PFSK-1 (cell line): ENCODE data around the gene ARSK.

Experiments used
- FOXP2 ChIP-seq: optimal IDR thresholded peaks from 2 replicates; pipeline ENCODE3; 2011; ENCODE audit warnings: borderline replicate concordance, control low read depth, inconsistent platforms; ENCODE audit not compliant: insufficient read depth; ENCODE audit errors: extremely low read length, extremely low read depth
- POLR2AphosphoS5 ChIP-seq: IDR thresholded peaks from 2 replicates; pipeline ENCODE4 v1.6.1; 2012; ENCODE audit warnings: low read depth, mild to moderate bottlenecking, control low read depth, low read length, moderate library complexity
- SIN3A ChIP-seq: IDR thresholded peaks from 2 replicates; pipeline ENCODE4 v1.6.1; 2012; ENCODE audit warnings: mild to moderate bottlenecking, low read length, moderate library complexity, borderline replicate concordance; ENCODE audit not compliant: insufficient read depth
- TAF1 ChIP-seq: IDR thresholded peaks from 2 replicates; pipeline ENCODE4 v1.6.1; 2012; ENCODE audit warnings: low read length, control low read depth, borderline replicate concordance; ENCODE audit not compliant: insufficient read depth
- TF ChIP-seq, protein P1 (sequence below), 2 experiments: IDR thresholded peaks; 2 replicates each; pipeline versions ENCODE4 v1.6.1 to v1.8.0; 2011 to 2012; ENCODE audit warnings: low read depth in 2 of 2, low read length in 2 of 2, control low read depth in 1 of 2, inconsistent platforms in 1 of 2, mild to moderate bottlenecking in 1 of 2, moderate library complexity in 1 of 2; ENCODE audit not compliant: insufficient read depth in 1 of 2

Gene ARSK

DNA sequence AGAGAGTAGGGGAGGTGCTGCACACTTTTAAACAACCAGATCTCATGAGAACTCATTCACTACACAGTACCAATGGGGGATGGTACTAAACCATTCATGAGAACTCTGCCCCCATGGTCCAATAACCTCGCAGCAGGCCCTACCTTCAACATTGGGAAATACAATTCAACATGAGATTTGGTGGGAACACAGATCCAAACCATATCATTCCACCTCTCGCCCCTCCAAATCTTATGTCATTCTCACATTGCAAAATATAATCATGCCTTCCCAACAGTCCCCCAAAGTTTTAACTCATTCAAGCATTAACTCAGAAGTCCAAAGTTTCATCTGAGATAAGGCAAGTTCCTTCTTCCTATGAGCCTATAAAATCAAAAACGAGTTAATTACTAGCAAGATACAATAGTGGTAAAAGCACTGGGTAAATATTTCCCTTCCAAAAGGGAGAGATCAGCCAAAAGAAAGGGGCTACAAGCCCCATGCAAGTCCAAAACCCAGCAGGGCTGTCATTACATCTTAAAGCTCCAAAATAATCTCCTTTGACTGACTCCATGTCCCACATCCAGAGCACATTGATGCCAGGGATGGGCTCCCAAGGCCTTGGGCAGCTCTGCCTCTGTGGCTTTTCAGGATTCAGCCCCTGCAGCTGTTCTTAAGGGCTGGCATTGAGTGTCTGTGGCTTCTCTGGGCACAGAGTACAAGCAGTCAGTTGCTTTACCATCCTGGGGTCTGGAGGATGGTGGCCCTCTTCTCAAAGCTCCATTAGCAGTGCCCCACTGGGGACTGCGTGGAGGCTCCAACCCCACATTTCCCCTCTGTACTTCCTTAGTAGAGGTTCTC lies 73.3 kb downstream of the ARSK start:
- TF ChIP-seq SIN3A (no peak), POLR2AphosphoS5 (no peak), FOXP2 (no peak), TAF1 (no peak)
- TF ChIP-seq, protein P1, sequence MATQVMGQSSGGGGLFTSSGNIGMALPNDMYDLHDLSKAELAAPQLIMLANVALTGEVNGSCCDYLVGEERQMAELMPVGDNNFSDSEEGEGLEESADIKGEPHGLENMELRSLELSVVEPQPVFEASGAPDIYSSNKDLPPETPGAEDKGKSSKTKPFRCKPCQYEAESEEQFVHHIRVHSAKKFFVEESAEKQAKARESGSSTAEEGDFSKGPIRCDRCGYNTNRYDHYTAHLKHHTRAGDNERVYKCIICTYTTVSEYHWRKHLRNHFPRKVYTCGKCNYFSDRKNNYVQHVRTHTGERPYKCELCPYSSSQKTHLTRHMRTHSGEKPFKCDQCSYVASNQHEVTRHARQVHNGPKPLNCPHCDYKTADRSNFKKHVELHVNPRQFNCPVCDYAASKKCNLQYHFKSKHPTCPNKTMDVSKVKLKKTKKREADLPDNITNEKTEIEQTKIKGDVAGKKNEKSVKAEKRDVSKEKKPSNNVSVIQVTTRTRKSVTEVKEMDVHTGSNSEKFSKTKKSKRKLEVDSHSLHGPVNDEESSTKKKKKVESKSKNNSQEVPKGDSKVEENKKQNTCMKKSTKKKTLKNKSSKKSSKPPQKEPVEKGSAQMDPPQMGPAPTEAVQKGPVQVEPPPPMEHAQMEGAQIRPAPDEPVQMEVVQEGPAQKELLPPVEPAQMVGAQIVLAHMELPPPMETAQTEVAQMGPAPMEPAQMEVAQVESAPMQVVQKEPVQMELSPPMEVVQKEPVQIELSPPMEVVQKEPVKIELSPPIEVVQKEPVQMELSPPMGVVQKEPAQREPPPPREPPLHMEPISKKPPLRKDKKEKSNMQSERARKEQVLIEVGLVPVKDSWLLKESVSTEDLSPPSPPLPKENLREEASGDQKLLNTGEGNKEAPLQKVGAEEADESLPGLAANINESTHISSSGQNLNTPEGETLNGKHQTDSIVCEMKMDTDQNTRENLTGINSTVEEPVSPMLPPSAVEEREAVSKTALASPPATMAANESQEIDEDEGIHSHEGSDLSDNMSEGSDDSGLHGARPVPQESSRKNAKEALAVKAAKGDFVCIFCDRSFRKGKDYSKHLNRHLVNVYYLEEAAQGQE (IDR thresholded peaks at IDR 0.05; ENCODE audit: insufficient read depth in 1 of 2, low read depth in 2 of 2, low read length in 2 of 2) = no peak

DNA sequence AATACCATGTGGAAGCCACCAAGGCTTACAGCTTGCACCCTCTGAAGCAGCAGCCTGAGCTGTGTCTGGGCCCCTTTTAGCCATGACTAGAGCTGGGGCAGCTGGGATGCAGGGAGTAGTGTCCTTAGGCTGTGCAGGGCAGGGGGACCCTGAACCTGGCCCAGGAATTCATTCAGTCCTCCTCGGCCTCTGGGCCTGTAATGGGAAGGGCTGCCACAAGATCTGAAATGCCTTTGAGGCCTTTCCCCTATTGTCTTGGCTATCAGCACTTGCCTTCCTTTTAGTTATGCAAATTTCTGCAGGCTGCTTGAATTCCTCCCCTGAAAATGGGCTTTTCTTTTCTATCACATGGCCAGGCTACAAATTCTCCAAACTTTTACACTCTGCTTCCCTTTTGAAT lies 74.0 kb downstream of the ARSK start:
- TF ChIP-seq SIN3A (no peak), FOXP2 (no peak), POLR2AphosphoS5 (no peak), TAF1 (no peak)
- TF ChIP-seq, protein P1 (IDR thresholded peaks at IDR 0.05; ENCODE audit: insufficient read depth in 1 of 2, low read depth in 2 of 2, low read length in 2 of 2) = no peak

DNA sequence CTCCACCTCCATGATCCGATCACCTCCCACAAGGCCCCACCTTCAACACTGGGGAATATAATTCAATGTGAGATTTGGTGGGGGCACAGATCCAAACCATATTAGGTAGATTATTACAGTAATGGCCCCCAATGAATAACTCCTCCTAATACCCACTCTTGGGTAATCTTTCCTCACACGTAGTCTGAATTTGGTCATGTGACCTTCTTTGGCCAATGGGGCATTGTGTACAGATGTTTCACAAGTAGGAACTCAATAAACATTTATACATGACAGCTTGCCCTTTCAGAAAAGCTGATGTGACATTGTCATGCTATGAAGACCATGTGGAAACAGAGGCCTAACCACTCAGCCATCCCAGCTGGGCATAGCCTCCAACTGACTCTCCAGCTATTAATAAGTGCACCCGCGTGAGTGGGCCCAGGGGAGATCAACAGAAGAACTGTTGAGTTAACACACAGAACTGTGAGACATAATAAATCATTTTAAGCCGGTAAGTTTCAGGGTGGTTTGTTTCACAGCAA lies 75.6 kb downstream of the ARSK start:
- no peak for TF ChIP-seq POLR2AphosphoS5
- TF ChIP-seq TAF1 = no peak
- no peak for TF ChIP-seq FOXP2
- no peak for TF ChIP-seq SIN3A
- TF ChIP-seq, protein P1 (IDR thresholded peaks at IDR 0.05; ENCODE audit: insufficient read depth in 1 of 2, low read depth in 2 of 2, low read length in 2 of 2) = no peak

DNA sequence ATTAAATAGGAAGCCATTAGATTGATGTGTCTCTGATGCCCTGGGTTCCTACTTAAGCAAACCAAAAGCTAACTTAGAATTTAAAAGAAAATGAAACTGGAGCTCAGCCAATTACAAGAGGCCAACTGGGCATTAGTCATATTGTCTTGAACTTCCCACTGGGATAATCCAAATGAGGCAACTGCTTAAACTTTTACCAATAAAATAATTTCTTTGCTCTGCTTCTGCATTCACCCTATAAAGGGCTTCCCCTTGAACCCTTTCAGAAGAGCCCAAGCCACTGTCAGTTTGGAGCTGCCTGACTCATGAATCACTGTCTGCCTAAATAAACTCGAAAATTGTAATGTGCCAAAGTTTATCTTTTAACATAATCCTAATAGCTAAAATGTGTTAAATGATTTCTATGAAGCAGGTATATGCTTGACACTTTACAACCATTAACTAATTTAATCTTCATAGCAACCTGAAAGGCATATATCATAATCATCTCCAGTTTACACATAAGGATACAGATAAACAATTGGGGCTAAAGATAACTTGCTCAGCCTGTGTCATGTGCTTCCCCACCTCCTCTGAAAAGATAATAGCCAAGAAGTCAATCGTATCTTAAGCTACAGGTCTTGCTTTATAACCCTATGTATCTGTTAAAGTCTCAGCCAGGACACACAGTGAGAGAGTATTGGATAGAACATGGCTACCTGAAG lies 76.5 kb downstream of the ARSK start:
- TF ChIP-seq FOXP2 = no peak
- TF ChIP-seq TAF1 = no peak
- TF ChIP-seq POLR2AphosphoS5 = no peak
- no peak for TF ChIP-seq SIN3A
- TF ChIP-seq, protein P1 (IDR thresholded peaks at IDR 0.05; ENCODE audit: insufficient read depth in 1 of 2, low read depth in 2 of 2, low read length in 2 of 2) = no peak
